IPS-18a (cell line): Measurements from ENCODE around the gene LTK.

Source experiments
- H3K27ac ChIP-seq: one replicate; pipeline ENCODE4 v1.5.1; 2013; ENCODE audit warnings: low read length
- H3K27me3 ChIP-seq: one replicate; pipeline ENCODE4 v1.6.1; 2013; ENCODE audit warnings: mild to moderate bottlenecking, low read length; ENCODE audit not compliant: control insufficient read depth, insufficient read depth
- H3K36me3 ChIP-seq: one replicate; pipeline ENCODE4 v1.6.1; 2013; ENCODE audit warnings: low read depth, low read length; ENCODE audit not compliant: control insufficient read depth
- H3K4me1 ChIP-seq: one replicate; pipeline ENCODE4 v1.6.1; 2013; ENCODE audit warnings: low read depth, low read length; ENCODE audit not compliant: control insufficient read depth
- H3K4me3 ChIP-seq: one replicate; pipeline ENCODE4 v1.5.1; 2013; ENCODE audit warnings: low read length
- H3K9ac ChIP-seq: one replicate; pipeline ENCODE4 v1.6.1; 2013; ENCODE audit warnings: mild to moderate bottlenecking, low read length, moderate library complexity
- H3K9me3 ChIP-seq: one replicate; pipeline ENCODE4 v1.6.1; 2013; ENCODE audit warnings: low read depth, low read length; ENCODE audit not compliant: control insufficient read depth

Gene LTK

DNA sequence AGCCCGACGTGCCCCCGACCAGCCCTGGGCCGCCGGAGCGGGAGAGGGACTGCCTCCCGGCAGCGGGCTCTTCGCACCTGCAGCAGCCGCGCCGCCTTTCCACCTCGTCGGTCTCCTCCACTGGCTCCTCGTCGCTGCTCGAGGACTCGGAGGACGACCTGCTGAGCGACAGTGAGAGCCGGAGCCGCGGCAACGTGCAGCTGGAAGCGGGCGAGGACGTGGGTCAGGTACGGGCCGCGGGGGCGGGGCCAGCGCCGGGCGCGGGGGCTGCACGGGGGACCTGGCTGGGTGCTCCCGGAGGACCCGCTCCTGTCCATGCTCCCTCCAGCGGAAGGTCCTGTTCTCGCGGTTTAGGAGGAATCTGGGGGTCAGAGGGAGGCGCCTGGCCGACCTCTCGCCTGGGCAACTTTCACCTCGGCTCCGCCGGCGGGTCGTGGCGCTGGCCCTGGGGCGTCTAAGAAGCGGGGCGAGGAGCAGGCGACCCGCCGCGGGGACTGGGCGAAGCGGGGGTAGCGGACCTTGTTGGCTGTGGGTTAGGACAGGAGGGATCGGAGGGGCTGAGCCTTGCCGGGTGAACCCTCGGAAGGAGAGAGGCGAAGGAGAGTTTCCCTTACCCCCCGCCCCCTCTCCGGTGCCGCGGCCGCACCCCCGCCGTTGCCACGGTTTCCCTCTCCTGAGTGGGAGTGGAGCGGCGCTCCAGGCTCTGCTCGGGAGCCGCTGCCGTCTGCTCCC is 19.3 kb downstream of the LTK start:
- peaks cover 91% of the 10 kb centered on the region for H3K27me3 ChIP-seq
- H3K27ac ChIP-seq = no peak overlapping the region
- H3K9ac ChIP-seq = no peak overlapping the region
- H3K4me1 ChIP-seq = peaks cover 9% of the 10 kb centered on the region
- H3K4me3 ChIP-seq = peak overlapping the region; percentile 38
- H3K36me3 ChIP-seq = no peaks in the 10 kb centered on the region
- no peaks in the 10 kb centered on the region for H3K9me3 ChIP-seq

DNA sequence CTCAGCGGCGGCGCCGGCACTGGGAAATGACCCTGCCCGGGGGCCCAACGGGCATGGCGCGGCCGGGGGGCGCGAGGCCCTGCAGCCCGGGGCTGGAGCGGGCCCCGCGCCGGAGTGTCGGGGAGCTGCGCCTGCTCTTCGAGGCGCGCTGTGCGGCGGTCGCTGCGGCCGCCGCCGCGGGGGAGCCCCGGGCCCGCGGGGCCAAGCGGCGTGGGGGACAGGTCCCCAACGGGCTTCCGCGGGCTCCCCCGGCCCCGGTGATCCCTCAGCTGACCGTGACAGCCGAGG is 19.8 kb downstream of the LTK start:
- Histone ChIP-seq H3K36me3 (no peaks in the 10 kb centered on the region), H3K27ac (no peak overlapping the region), H3K9ac (no peak overlapping the region), H3K4me1 (peaks cover 9% of the 10 kb centered on the region), H3K9me3 (no peaks in the 10 kb centered on the region), H3K4me3 (peak overlapping the region; percentile 38), H3K27me3 (peaks cover 85% of the 10 kb centered on the region)

- no peak within 1 kb of the TSS for H3K9ac ChIP-seq
- H3K4me3 ChIP-seq = peak within 1 kb of the TSS; percentile 61
- no peaks in the 10 kb centered on the region for H3K9me3 ChIP-seq
- H3K27me3 ChIP-seq = peaks cover 81% of the 10 kb centered on the region
- H3K36me3 ChIP-seq = no peaks in the 10 kb centered on the region
- peaks cover 9% of the 10 kb centered on the region for H3K4me1 ChIP-seq
- no peak within 1 kb of the TSS for H3K27ac ChIP-seq
Measured at GRCh38 chr15:41493205-41493901, 20.3 kb downstream of the LTK start, which contains the start of gene ITPKA. TSS of gene ITPKA (plus strand) at chr15:41493874. CDS start at chr15:41493928, 54 bp downstream.

- Histone ChIP-seq H3K27ac (no peak overlapping the region), H3K4me3 (peak overlapping the region; percentile 61), H3K9ac (no peak overlapping the region), H3K27me3 (peaks cover 74% of the 10 kb centered on the region), H3K36me3 (no peaks in the 10 kb centered on the region), H3K4me1 (peaks cover 9% of the 10 kb centered on the region), H3K9me3 (no peaks in the 10 kb centered on the region)
Measured at GRCh38 chr15:41492597-41493204, 20.9 kb downstream of the LTK start.

- Histone ChIP-seq H3K9ac (no peak overlapping the region), H3K27me3 (peaks cover 66% of the 10 kb centered on the region), H3K9me3 (no peaks in the 10 kb centered on the region), H3K27ac (no peak overlapping the region), H3K36me3 (no peaks in the 10 kb centered on the region), H3K4me1 (peaks cover 9% of the 10 kb centered on the region), H3K4me3 (no peak overlapping the region)
Measured at GRCh38 chr15:41491889-41492288, 21.7 kb downstream of the LTK start.

- Histone ChIP-seq H3K4me1 (peaks cover 9% of the 10 kb centered on the region), H3K4me3 (no peak overlapping the region), H3K9ac (no peak overlapping the region), H3K9me3 (no peaks in the 10 kb centered on the region), H3K36me3 (no peaks in the 10 kb centered on the region), H3K27me3 (peaks cover 51% of the 10 kb centered on the region), H3K27ac (no peak overlapping the region)
Measured at GRCh38 chr15:41490355-41490754, 23.3 kb downstream of the LTK start.

GRCh38 chr15:41489641-41490040 is 24.0 kb downstream of the LTK start:
- Histone ChIP-seq H3K27ac (no peak overlapping the region), H3K36me3 (no peaks in the 10 kb centered on the region), H3K9ac (no peak overlapping the region), H3K4me1 (peaks cover 9% of the 10 kb centered on the region), H3K9me3 (no peaks in the 10 kb centered on the region), H3K4me3 (no peak overlapping the region), H3K27me3 (peaks cover 43% of the 10 kb centered on the region)

DNA sequence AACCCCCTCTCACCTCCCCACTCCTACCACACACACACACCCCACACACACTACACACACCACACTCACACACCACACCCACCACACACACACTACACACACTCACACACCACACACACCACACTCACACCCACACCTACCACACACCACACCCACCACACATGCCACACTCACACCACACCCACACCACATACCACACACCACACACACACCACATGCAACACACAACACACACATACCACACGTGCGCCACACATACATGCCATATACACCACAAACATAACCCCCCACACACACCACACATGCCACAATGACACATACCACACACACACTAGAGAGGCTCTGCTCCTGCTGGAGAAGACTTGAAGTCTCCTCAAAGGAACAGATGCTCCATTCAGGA is 25.8 kb downstream of the LTK start:
- Histone ChIP-seq H3K27me3 (peaks cover 27% of the 10 kb centered on the region), H3K4me3 (no peak overlapping the region), H3K9me3 (no peaks in the 10 kb centered on the region), H3K9ac (no peak overlapping the region), H3K4me1 (peaks cover 6% of the 10 kb centered on the region), H3K27ac (no peak overlapping the region), H3K36me3 (no peaks in the 10 kb centered on the region)

DNA sequence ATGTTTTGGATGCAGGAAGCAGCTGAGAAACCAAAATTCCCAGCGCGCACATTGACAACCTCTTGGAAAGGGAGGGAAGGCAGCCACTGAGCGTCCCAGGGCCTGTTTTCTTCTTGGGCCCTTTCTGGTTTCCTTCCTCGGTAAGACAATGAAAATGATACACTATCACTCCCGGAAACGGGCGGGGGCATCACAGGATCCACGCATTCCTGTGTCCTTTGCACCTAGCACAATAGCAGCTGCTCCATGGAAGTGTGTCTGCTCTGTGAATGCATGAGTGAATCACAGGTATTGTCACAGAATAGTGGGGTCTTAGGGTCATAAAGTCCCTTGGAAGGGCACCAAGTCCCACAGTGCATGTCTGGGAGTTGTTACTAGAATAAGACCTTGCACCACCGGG is 26.2 kb downstream of the LTK start:
- H3K4me1 ChIP-seq = peaks cover 2% of the 10 kb centered on the region
- no peaks in the 10 kb centered on the region for H3K9me3 ChIP-seq
- H3K27me3 ChIP-seq = peaks cover 22% of the 10 kb centered on the region
- no peak overlapping the region for H3K27ac ChIP-seq
- H3K9ac ChIP-seq = no peak overlapping the region
- peaks cover 2% of the 10 kb centered on the region for H3K36me3 ChIP-seq
- no peak overlapping the region for H3K4me3 ChIP-seq

DNA sequence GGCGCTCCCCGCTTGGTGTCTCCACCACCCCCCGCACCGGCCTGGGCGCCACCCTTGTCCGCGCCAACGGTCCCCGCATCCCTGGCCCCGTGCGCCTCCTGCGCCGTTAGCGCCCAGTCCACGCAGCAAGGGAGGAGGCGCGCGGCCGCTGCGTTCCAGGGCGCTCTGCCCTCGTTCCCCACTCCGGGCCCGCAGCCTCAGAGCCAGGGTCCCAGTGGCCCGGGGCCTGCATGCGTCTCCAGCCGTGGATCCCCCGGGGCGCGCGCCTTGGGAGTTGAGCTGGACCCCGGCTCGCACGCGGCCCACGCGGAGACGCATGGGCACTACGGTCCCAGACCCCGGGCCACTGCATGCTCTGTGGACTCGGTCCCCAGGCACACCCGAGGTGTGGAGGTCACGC is 27.3 kb downstream of the LTK start:
- no peak overlapping the region for H3K27ac ChIP-seq
- no peak overlapping the region for H3K9ac ChIP-seq
- H3K27me3 ChIP-seq = peaks cover 11% of the 10 kb centered on the region
- no peaks in the 10 kb centered on the region for H3K9me3 ChIP-seq
- no peak overlapping the region for H3K4me3 ChIP-seq
- H3K36me3 ChIP-seq = peaks cover 13% of the 10 kb centered on the region
- no peaks in the 10 kb centered on the region for H3K4me1 ChIP-seq

DNA sequence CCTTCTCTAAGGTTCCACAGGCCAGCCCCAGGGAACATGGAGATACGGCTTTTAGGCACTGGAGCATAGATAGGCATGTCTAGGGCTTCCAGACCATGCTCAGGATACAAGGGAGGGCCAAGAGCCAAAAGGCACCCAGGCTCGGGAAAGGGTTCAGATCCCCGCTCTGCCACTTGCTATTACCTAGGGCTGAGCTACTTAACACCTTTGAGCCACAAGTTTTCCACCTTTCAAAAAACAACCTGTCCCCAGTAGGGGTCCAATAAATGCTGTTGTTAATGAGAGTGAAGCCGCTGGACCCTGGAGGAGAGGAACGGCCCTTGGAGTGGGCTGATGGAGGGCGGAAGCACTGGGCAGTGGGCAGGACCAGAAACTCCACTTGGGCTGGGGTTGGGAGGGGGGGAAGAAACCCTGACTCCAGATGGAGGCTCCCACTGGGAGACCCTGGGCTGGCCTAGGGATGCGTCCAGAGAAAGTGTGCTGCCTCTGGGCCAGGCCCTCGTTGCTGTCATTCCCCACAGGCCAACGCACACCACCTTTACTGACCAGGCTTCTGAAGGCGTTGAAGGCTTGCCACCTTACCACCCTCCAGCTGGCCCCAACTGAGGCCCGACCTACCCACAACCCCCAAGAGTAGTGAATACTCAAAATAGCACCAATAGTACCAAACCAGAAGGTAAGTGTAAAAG is 28.5 kb downstream of the LTK start:
- Histone ChIP-seq H3K4me1 (no peaks in the 10 kb centered on the region), H3K36me3 (peaks cover 25% of the 10 kb centered on the region), H3K27me3 (no peaks in the 10 kb centered on the region), H3K9ac (no peak overlapping the region), H3K9me3 (no peaks in the 10 kb centered on the region), H3K27ac (no peak overlapping the region), H3K4me3 (no peak overlapping the region)
